OCI-LY3 (cell line): Measurements from ENCODE around the gene INHBB.

Source experiments
- CTCF ChIP-seq: fragments of 200-600, 300-600 bp; sonication (generic); IDR thresholded peaks from 2 replicates; pipeline ENCODE4 v1.5.1; 2014; ENCODE audit warnings: antibody characterized with exemption, low read length, low read depth
- EZH2phosphoT487 ChIP-seq: fragments of 200-600 bp; shearing (Covaris generic); IDR thresholded peaks from 2 replicates; pipeline ENCODE4 v1.6.1; 2018; ENCODE audit warnings: antibody characterized with exemption, mixed run types, low read depth

- TF ChIP-seq CTCF (no peak), EZH2phosphoT487 (no peak)
Observed at GRCh38 chr2:120381661-120382060, 35.7 kb downstream of the INHBB start.
